ENCODE data around the gene OR14A2.
"Not testable (repeated sequence)": the region's sequence is repeated elsewhere in the genome, so short reads cannot be mapped to it uniquely, and the experiment has no call there.

The OR14A2 gene

GRCh38 chr1:247748041-247748440, at the start of gene OR14A2:
Gene OR14A2 (minus strand): TSS chr1:247748141.
- in situ Hi-C loops (cut with MboI; ENCODE audit: low sequenced_read_pairs): no loop called here

- in situ Hi-C loops (cut with MboI; ENCODE audit: low sequenced_read_pairs): no loop called here
These were observed 49.6 kb upstream of the OR14A2 start for GRCh38 chr1:247797518-247797917.

GRCh38 chr1:247769603-247770002, 21.7 kb upstream of the OR14A2 start:
- in situ Hi-C loops (cut with MboI; ENCODE audit: low sequenced_read_pairs): no loop called here

GRCh38 chr1:247760456-247760855, 12.5 kb upstream of the OR14A2 start, which contains the start of gene OR1C1:
Gene OR1C1 (minus strand): TSS chr1:247760556. CDS start chr1:247758406, 2,150 bp downstream.
- in situ Hi-C loops (cut with MboI; ENCODE audit: low sequenced_read_pairs): no loop called here

GRCh38 chr1:247754311-247754710, 6.4 kb upstream of the OR14A2 start:
- in situ Hi-C loops (cut with MboI; ENCODE audit: low sequenced_read_pairs): not testable (repeated sequence)

DNA sequence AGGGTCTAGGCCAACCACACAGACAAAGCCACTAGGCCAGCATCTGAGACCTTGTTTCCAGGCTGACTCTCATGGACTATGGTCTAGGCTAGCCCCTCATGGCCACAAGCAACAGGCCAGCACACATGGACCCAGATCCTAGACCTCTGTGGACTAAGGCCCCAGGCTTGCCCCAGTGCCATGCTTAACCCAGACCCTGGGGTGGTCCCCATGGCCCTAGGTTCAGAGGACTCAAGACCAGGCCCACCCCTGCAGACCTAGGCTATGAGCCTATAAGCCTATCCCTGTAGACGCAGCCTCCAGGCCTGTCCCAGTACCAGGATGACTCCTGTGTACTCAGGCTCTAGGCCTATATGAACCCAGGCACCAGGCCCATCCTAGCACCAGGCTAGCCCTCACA, 1.9 kb upstream of the OR14A2 start:
- in situ Hi-C loops (cut with MboI; ENCODE audit: low sequenced_read_pairs): no loop called here

DNA sequence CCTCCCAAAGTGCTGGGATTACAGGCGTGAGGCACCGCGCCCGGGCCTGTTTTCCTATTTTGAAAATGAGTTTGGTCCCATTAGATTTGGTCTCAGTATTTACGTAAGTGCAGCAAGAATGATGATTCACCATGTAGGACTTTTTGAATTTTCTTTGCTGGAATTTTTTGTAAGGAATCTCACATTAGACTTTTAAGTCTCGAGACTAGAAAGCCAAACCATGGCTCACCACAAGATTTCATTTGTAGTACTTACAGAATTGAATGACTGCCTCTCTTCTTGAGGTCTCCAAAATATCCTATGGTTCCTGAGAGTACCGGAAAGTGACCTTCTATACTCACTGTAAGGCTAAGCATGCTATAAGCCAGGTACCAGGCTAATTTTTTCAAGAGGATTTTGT, 325 bp downstream of the OR14A2 start:
- in situ Hi-C loops (cut with MboI; ENCODE audit: low sequenced_read_pairs): no loop called here

DNA sequence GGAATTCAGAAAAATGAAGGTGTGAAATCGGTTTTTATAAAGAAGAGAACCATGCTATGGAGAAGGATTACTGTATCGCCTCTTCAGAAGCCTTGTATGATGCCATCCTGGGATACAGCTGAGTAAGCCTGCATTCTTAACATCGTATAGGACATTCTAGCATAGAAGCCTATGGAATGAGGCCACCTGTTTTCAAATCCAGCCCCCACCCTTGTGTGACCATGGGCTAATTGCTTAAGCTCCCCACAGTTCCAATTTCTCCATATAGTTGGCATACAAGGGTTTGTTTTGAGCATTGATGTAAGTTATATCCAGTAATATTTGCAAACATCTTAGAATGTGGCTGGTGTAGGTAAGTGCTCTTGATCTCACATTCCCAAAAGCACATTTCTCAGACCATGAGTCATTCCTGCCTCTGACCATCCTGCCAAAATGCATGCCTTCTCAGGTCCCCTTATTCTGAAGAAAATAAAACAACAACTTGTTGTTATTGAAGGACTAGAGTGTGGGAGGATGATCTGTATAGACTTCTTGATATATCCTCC, 1.5 kb downstream of the OR14A2 start:
- in situ Hi-C loops (cut with MboI; ENCODE audit: low sequenced_read_pairs): no loop called here

GRCh38 chr1:247742215-247742760, 5.7 kb downstream of the OR14A2 start:
- in situ Hi-C loops (cut with MboI; ENCODE audit: low sequenced_read_pairs): not testable (repeated sequence)

GRCh38 chr1:247741756-247742155, 6.2 kb downstream of the OR14A2 start:
- in situ Hi-C loops (cut with MboI; ENCODE audit: low sequenced_read_pairs): no loop called here

GRCh38 chr1:247740721-247741120, 7.2 kb downstream of the OR14A2 start:
- in situ Hi-C loops (cut with MboI; ENCODE audit: low sequenced_read_pairs): no loop called here

DNA sequence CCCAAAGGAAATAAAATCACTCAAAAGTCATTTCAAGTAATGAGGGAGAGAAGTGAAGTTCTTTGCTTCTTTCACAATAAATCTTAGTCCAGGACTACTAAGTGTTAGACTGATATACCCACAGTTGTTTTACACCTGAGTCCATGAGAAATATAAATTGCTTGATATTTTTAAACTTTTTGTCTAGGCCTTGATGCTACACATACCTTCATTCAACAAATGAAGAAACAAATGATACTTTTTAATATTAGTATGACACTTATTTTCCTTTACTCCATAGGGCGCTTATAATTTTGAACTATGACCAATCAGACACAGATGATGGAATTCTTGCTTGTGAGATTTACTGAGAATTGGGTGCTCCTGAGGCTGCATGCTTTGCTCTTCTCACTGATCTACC, 9.6 kb downstream of the OR14A2 start, which contains the start of gene OR14K1:
Gene OR14K1 (plus strand): TSS at position 301 of the 400 bp plus-strand sequence. CDS start 0 bp downstream, at position 301.
- in situ Hi-C loops (cut with MboI; ENCODE audit: low sequenced_read_pairs): no loop called here

DNA sequence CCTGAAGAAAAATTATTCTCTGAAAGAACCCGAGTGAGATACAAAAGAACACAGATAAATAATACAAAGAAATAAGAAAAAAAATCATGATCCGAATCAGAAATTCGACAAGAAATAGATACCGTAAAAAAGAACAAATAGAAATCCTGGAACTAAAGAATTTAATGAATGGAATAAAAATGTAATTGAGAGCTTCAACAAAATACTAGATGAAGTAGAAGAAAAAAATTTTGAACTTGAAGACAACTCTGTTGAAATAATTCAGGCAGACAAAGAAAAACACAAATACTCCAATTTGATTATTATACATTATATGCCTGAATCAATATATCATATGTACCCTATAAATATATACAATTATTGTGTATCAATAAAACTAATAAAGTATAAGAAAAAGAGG, 26.7 kb downstream of the OR14A2 start:
- in situ Hi-C loops (cut with MboI; ENCODE audit: low sequenced_read_pairs): no loop called here

DNA sequence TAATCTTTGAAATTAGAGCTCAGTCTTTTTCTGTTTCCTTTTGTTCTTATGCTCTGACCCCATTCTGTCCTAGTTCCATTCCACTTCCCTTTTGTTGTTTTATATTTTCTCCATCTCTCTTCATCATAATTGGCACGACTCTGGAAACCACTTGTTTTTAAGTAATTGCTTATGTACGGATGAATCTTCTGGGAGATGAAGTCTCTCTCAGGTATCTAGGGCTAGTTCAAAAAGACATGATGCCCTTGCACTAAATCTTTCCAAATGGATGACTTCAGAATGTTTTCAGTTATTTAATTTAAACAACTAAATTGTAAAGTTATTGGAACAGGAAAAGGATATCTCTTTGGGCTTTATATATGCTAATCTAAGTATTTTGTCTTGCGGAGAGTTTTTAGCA, 31.4 kb downstream of the OR14A2 start, which contains the start of gene OR6F1:
Gene OR6F1 (minus strand): TSS at position 101 of the 400 bp plus-strand sequence. CDS start 3,891 bp downstream, outside the sequence.
- in situ Hi-C loops (cut with MboI; ENCODE audit: low sequenced_read_pairs): no loop called here

DNA sequence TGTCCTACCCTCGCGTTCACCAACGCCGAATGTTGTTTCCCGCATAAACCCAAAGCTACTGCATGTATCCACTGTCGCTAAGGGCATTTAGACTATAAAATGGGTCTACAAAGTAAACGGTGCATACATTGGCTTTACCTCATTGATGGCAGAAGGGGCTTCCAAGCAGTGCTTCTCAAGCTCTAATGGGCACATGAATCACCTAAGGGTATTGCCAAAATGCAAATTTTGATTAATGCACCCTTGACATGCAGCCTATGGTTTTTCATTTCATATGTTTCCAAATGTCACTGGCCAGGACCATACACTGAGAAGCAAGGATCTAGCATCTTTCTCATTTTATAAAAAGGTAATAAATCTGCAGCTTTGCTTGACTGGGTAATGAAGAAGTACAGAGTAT, 34.2 kb downstream of the OR14A2 start:
- in situ Hi-C loops (cut with MboI; ENCODE audit: low sequenced_read_pairs): no loop called here

DNA sequence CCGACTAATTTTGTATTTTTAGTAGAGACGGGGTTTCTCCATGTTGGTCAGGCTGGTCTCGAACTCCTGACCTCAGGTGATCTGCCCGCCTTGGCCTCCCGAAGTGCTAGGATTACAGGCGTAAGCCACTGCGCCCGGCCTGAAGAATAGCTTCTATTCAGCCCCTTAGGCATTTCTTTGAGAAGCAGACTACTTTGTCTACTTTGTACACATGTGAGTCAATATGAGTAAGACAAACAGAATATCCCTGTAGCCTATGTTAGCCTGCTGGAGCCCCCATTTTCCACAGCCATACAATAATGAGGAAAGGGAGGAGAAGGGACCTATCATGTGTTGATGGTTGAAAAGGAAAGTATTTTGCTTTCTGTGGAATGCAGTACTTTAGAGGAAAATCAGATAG, 37.3 kb downstream of the OR14A2 start:
- in situ Hi-C loops (cut with MboI; ENCODE audit: low sequenced_read_pairs): not testable (repeated sequence)

- in situ Hi-C loops (cut with MboI; ENCODE audit: low sequenced_read_pairs): no loop called here
These were observed 46.6 kb downstream of the OR14A2 start for GRCh38 chr1:247701338-247701737.

DNA sequence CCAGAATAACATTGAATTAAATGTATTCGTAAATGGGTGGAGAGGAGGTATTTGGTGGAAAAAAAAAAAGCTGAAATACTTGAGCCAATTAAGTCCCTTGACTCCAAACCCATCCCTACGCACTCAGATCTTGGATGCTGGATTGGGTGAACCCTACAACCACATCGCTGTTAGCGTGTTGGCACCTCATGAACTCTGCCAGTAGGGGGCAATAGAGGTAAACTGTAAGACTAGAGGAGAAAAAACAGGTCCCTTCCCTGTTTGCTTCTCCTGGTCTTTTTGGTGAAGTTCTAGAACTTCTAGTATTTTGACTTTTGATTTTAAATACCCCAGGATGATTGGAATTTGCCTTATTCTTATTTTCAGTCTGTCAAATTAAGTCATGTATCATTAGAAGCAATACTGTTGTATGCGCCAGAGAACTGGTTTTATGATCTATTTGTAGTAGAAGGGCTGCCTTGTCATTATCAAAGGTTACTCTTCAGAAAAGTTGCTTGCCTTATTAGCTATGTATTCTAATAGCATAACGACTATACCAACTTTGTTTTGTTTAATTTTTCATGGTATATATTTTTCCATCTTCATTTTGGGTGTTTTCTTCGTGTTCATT, 66.5 kb downstream of the OR14A2 start:
- in situ Hi-C loops (cut with MboI; ENCODE audit: low sequenced_read_pairs): no loop called here

- in situ Hi-C loops (cut with MboI; ENCODE audit: low sequenced_read_pairs): no loop called here
These were observed 67.8 kb downstream of the OR14A2 start for GRCh38 chr1:247680171-247680570.

- in situ Hi-C loops (cut with MboI; ENCODE audit: low sequenced_read_pairs): no loop called here
These were observed 68.3 kb downstream of the OR14A2 start, which contains the start of gene OR13G1 for GRCh38 chr1:247679639-247680038. Gene OR13G1 (minus strand): TSS chr1:247679739. CDS start chr1:247673041, 6,698 bp downstream.
